Mesothelial cell of epicardium (in vitro differentiated cells): ENCODE data around the gene PDE6G. TPM values are rescaled to one million over a fixed set of nuclear protein-coding genes. Genes with fewer than 3 reads are reported as not detected.
"Not testable (repeated sequence)": the region's sequence is repeated elsewhere in the genome, so short reads cannot be mapped to it uniquely, and the experiment has no call there.

Experiments used
- DNase-seq, 2 experiments: peaks; one replicate each; pipeline ENCODE4 v3.0.0; 2021; ENCODE audit warnings: low spot score in 2 of 2; ENCODE audit not compliant: unreplicated experiment in 2 of 2
- H3K27ac Mint-ChIP-seq: 2 replicates; pipeline ENCODE4 v1.8.0; 2021; ENCODE audit warnings: mixed read lengths
- H3K27me3 Mint-ChIP-seq: 2 replicates; pipeline ENCODE4 v1.8.0; 2021; ENCODE audit warnings: low read depth, mixed read lengths
- H3K36me3 Mint-ChIP-seq: 2 replicates; pipeline ENCODE4 v1.8.0; 2021; ENCODE audit warnings: mixed read lengths
- H3K4me1 Mint-ChIP-seq: 2 replicates; pipeline ENCODE4 v1.8.0; 2021; ENCODE audit warnings: mixed read lengths
- H3K4me3 Mint-ChIP-seq: 2 replicates; pipeline ENCODE4 v1.8.0; 2021; ENCODE audit warnings: mild to moderate bottlenecking, moderate library complexity, mixed read lengths
- H3K9me3 Mint-ChIP-seq: 2 replicates; pipeline ENCODE4 v1.8.0; 2021; ENCODE audit warnings: mixed read lengths
- total RNA-seq: library from RNA; stranded (reverse); gene quantifications from 3 replicates; pipeline ENCODE4 v1.2.1, GENCODE V29; 2021
- TF ChIP-seq, protein P1 (sequence below): fragments of 200-600 bp; sonication (generic); IDR thresholded peaks from one replicate; pipeline ENCODE4 v1.5.0; 2021; ENCODE audit warnings: antibody characterized with exemption; ENCODE audit not compliant: unreplicated experiment

PDE6G gene
- total RNA-seq, 1 donor from 2014 or later = 1.4 TPM

DNA sequence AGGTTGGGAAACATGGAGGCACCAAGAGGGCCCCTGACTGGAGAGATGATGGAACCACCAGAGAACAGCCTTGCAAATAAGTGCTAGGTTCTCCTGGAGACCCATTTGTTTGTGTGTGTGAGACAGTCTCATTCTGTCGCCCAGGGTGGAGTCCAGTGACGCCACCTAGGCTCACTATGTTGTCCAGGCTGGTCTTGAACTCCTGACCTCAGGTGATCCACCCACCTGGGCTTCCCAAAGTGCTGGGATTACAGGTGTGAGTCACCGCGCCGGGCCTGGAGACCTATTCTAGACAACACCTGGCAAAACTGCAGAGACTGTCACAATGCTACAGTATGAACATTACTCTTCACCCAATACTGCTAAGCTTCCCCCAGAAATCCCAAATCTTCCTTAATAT is 20.9 kb downstream of the PDE6G start:
- Mint-ChIP-seq H3K36me3 (peaks cover 6% of the 10 kb centered on the region), H3K27ac (peak overlapping the region; percentile 98), H3K27me3 (no peaks in the 10 kb centered on the region), H3K9me3 (no peaks in the 10 kb centered on the region), H3K4me3 (peak overlapping the region; percentile 91), H3K4me1 (peaks cover 17% of the 10 kb centered on the region)
- no peak for DNase-seq
- TF ChIP-seq, protein P1, sequence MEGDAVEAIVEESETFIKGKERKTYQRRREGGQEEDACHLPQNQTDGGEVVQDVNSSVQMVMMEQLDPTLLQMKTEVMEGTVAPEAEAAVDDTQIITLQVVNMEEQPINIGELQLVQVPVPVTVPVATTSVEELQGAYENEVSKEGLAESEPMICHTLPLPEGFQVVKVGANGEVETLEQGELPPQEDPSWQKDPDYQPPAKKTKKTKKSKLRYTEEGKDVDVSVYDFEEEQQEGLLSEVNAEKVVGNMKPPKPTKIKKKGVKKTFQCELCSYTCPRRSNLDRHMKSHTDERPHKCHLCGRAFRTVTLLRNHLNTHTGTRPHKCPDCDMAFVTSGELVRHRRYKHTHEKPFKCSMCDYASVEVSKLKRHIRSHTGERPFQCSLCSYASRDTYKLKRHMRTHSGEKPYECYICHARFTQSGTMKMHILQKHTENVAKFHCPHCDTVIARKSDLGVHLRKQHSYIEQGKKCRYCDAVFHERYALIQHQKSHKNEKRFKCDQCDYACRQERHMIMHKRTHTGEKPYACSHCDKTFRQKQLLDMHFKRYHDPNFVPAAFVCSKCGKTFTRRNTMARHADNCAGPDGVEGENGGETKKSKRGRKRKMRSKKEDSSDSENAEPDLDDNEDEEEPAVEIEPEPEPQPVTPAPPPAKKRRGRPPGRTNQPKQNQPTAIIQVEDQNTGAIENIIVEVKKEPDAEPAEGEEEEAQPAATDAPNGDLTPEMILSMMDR = no peak

DNA sequence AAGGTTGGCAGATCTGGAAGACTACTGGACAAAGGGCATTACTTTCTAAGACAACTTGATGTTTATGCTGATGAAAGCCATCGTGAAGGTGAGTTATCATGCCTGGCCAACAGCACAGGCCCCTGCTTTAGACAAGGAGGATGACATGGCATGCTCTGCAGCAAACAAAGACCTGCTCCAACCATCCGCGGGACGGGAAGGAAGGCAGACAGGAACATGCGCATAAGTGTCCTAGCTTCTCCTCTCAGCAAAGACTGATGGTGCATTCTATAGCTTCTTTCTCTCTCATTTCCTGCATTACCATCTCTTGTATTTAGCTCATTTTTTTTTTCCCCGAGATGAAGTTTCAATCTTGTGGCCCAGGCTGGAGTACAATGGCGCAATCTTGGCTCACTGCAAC is 24.9 kb downstream of the PDE6G start:
- DNase-seq = no peak
- Mint-ChIP-seq H3K4me1 (peaks cover 10% of the 10 kb centered on the region), H3K36me3 (peaks cover 17% of the 10 kb centered on the region), H3K9me3 (no peaks in the 10 kb centered on the region), H3K27ac (no peak overlapping the region), H3K27me3 (no peaks in the 10 kb centered on the region), H3K4me3 (no peak overlapping the region)
- TF ChIP-seq, protein P1 = no peak

DNA sequence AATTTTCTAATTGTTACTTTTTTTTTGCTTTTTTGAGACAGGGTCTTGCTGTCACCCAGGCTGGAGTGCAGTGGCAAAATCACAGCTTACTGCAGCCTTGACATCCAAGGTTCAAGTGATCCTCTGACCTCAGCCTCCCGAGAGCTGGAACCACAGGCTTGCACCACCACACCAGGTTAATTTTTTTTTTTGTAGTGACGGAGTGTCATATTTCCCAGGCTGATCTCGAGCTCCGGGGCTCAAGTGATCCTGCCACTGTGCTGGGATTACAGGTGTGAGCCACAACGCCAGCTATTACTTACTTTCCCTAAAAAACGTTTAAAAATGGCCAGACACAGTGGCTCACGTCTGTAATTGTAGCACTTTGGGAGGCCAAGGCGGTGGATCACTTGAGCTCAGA is 26.1 kb downstream of the PDE6G start:
- Mint-ChIP-seq H3K9me3 (peaks cover 2% of the 10 kb centered on the region), H3K27ac (no peak overlapping the region), H3K27me3 (no peaks in the 10 kb centered on the region), H3K4me3 (no peak overlapping the region), H3K4me1 (no peaks in the 10 kb centered on the region), H3K36me3 (peaks cover 25% of the 10 kb centered on the region)
- TF ChIP-seq, protein P1 = no peak
- DNase-seq = no peak

DNA sequence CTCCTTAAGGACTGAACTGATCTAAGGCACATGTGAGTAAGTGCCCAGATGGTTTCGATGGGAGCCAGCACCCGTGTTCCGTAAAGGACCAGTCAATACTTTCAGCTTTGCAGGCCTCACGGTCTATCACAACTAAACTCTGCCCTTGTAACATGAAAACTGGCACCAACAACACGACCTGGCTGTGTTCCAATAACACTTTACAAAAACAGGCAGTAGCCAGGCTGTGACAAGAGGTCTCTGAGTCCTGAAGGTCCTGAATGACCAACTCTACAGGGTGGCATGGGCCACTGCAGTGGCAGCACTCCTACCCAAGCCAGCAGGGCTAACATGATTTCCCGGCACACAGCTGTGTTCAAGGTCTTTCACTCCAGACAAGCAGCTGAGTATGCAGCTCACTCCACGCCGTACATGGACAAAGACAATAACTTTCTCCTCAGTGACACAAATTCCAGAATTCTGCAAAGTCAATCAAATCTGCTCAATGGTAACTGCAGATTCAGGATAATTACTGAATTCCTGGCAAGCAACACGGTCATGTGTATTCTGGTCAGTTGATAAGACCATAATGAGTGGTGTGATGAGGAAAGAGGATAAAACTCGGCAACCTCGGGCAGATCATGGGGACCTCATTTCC is 34.7 kb downstream of the PDE6G start:
- no peak for DNase-seq
- Mint-ChIP-seq H3K36me3 (peaks cover 54% of the 10 kb centered on the region), H3K27me3 (no peaks in the 10 kb centered on the region), H3K9me3 (peaks cover 17% of the 10 kb centered on the region), H3K27ac (no peak overlapping the region), H3K4me3 (no peak overlapping the region), H3K4me1 (no peaks in the 10 kb centered on the region)
- TF ChIP-seq, protein P1 = no peak

DNA sequence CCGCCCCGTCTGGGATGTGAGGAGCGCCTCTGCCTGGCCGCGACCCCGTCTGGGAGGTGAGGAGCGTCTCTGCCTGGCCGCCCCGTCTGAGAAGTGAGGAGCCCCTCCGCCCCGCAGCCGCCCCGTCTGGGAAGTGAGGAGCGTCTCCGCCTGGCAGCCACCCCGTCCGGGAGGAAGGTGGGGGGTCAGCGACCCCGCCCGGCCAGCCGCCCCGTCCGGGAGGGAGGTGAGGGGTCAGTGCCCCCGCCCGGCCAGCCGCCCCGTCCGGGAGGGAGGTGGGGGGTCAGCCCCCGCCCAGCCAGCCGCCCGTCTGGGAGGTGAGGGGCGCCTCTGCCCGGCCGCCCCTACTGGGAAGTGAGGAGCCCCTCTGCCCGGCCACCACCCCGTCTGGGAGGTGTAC is 38.0 kb downstream of the PDE6G start:
- H3K4me3 Mint-ChIP-seq, H3K9me3 Mint-ChIP-seq, H3K27ac Mint-ChIP-seq, H3K4me1 Mint-ChIP-seq, H3K27me3 Mint-ChIP-seq, DNase-seq: not testable (repeated sequence)
- H3K36me3 Mint-ChIP-seq = peaks cover 55% of the 10 kb centered on the region

DNA sequence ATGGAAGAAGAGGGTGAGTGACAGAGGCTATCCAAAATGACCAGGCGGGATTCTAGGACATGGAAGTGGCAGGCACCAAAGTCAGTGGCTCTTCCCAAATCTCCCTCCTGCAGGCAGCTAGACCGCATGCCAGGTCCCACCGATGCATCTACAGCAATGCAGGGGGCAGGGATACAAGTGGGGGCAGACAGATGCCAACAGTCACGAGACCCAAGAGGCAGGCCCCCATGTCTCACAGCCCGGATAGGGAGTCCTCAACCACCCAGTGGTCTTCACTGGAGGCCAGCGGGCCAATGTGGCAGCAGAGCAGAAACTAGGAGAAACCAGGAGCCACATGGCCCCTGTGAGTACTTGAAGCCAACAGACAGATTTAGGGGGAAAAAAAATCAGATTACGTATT is 39.5 kb downstream of the PDE6G start:
- H3K9me3 Mint-ChIP-seq = peaks cover 6% of the 10 kb centered on the region
- TF ChIP-seq, protein P1 = no peak
- H3K4me1 Mint-ChIP-seq = no peaks in the 10 kb centered on the region
- no peaks in the 10 kb centered on the region for H3K27me3 Mint-ChIP-seq
- H3K4me3 Mint-ChIP-seq = no peak overlapping the region
- no peak for DNase-seq
- no peak overlapping the region for H3K27ac Mint-ChIP-seq
- peaks cover 62% of the 10 kb centered on the region for H3K36me3 Mint-ChIP-seq
